Activated naive CD8-positive, alpha-beta T cell treated with anti-CD3 and anti-CD28 coated beads, Interleukin-2, amount 10 ng/mL, durations not matched to agents 7 days and 5 days (primary cell): ENCODE results near the gene WDR41. TPM values are rescaled to one million over a fixed set of nuclear protein-coding genes. Genes with fewer than 3 reads are reported as not detected.
"Not testable (repeated sequence)": the region's sequence is repeated elsewhere in the genome, so short reads cannot be mapped to it uniquely, and the experiment has no call there.

Experiments used
- ATAC-seq: fragments of 150-1000 bp; cut with Tn5 transposase; one replicate; pipeline ENCODE4 v1.10.0; 2021; ENCODE audit warnings: low read depth, moderate library complexity
- POLR2A ChIA-PET: fragments of 350-600 bp; sonication (Branson Sonifier 250); formaldehyde crosslinking; loops from one replicate; lab custom pipeline; 2021; ENCODE audit warnings: antibody characterized with exemption; lab: Charles Lee
- DNase-seq: peaks from one replicate; pipeline ENCODE4 v3.0.0; 2021
- H3K27ac Mint-ChIP-seq: one replicate; pipeline ENCODE4 v1.8.0; 2022; ENCODE audit warnings: mild to moderate bottlenecking, mixed read lengths
- H3K27me3 Mint-ChIP-seq: one replicate; pipeline ENCODE4 v1.8.0; 2022; ENCODE audit warnings: mild to moderate bottlenecking, moderate library complexity, mixed read lengths
- H3K36me3 Mint-ChIP-seq: one replicate; pipeline ENCODE4 v1.8.0; 2021; ENCODE audit warnings: mild to moderate bottlenecking, mixed read lengths
- H3K4me1 Mint-ChIP-seq: one replicate; pipeline ENCODE4 v1.8.0; 2021; ENCODE audit warnings: mixed read lengths
- H3K4me3 Mint-ChIP-seq: one replicate; pipeline ENCODE4 v1.8.0; 2022; ENCODE audit warnings: mild to moderate bottlenecking, moderate library complexity, mixed read lengths
- H3K9me3 Mint-ChIP-seq: one replicate; pipeline ENCODE4 v1.8.0; 2021; ENCODE audit warnings: mixed read lengths
- total RNA-seq, 2 experiments: library from RNA; stranded (reverse); gene quantifications; one replicate each; pipeline ENCODE4 v1.2.3, GENCODE V29; 2021

The WDR41 gene
- total RNA-seq, result 10 to 100 TPM; 22.4 to 29.2 TPM

DNA sequence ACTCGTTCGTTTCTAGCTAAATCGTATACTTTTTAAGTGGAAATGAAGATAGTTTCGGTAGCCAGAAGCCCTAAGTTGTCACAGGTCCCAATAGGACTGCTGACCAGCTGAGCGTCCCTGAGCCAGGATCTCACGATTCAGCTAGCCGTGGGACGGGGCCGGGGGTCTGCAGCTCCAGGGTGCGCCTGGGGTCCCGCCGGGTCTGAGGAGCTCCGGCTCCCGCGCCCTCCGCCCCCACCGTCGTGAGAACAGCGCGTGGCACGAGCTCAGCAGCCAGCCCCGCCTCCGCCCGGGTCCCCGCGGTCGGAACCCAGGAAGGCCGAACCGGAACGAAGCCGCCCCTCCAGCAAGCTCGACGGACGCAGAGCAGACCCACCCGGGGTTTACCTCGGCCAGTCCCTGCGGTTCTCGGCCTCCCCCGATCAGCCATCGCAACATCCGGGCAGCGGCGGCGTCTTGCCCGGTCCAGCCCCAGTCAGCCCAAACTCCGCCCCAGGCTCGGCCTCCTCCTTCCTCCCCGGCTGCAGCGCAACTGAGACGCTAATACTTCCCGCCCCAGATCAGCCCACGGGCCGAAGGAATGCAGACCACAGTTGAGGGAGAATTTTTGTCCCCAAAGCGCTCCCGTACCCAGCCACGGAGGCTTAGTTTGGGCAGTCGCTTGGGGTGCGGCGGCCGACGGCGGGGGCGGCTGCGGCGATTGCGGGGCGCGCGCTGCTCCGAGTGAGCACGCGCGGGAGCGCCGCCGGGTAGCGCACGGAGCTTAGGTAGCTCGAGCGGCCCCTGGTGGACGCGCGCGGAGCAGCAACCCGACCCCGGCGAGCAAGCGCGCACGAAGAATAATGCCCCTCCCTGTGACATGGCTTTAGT is at the start of gene WDR41:
Gene WDR41, minus strand, starts transcription at position 534 of the 870 bp plus-strand sequence. Its CDS starts 96 bp downstream, at position 438.
- ATAC-seq, result peak; percentile 88
- peak within 1 kb of the TSS; percentile 96 for H3K27ac Mint-ChIP-seq
- H3K9me3 Mint-ChIP-seq, result no peaks in the 10 kb centered on the region
- no peaks in the 10 kb centered on the region for H3K27me3 Mint-ChIP-seq
- H3K36me3 Mint-ChIP-seq, result peaks cover 8% of the 10 kb centered on the region
- peak; percentile 93 for DNase-seq
- H3K4me1 Mint-ChIP-seq, result peaks cover 23% of the 10 kb centered on the region
- POLR2A ChIA-PET, result interaction anchor here (0.5 to 1.7 kb wide), 15 partner anchors 8 to 1166 kb away, joined by 3 to 6 read pairs (median 3); partner anchors contain the start of genes AGGF1, AP3B1, SCAMP1 and TBCA
- peak within 1 kb of the TSS; percentile 93 for H3K4me3 Mint-ChIP-seq

GRCh38 chr5:77531297-77531696 is 39.2 kb upstream of the WDR41 start:
- peaks cover 37% of the 10 kb centered on the region for H3K27me3 Mint-ChIP-seq
- H3K9me3 Mint-ChIP-seq, result peaks cover 1% of the 10 kb centered on the region
- H3K36me3 Mint-ChIP-seq, result no peaks in the 10 kb centered on the region
- no peak for DNase-seq
- H3K4me3 Mint-ChIP-seq, result no peak overlapping the region
- POLR2A ChIA-PET, result no interaction called here
- ATAC-seq, result no peak
- no peaks in the 10 kb centered on the region for H3K4me1 Mint-ChIP-seq
- H3K27ac Mint-ChIP-seq, result no peak overlapping the region

- no peaks in the 10 kb centered on the region for H3K4me1 Mint-ChIP-seq
- no peaks in the 10 kb centered on the region for H3K9me3 Mint-ChIP-seq
- no peak overlapping the region for H3K4me3 Mint-ChIP-seq
- H3K27ac Mint-ChIP-seq, result no peak overlapping the region
- POLR2A ChIA-PET, result no interaction called here
- no peak for DNase-seq
- no peaks in the 10 kb centered on the region for H3K36me3 Mint-ChIP-seq
- H3K27me3 Mint-ChIP-seq, result peaks cover 9% of the 10 kb centered on the region
- no peak for ATAC-seq
Measured at GRCh38 chr5:77518304-77518703, 26.2 kb upstream of the WDR41 start.

DNA sequence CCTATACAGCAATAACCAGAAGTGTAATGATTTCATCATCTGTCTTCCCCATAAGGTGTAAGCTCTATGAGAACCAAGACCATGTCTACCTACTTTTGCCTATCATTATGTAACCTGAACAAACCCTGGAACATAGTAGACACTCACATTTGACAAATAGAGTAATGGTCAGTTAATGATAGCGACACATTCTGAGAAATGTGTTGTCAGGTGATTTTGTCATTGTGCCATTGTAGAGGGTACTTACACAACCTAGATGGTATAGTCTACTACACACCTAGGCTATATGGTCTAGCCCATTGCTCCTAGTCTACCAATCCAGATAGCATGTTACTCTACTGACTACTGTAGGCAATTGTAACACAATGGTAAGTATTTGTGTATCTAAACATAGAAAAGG is 22.3 kb upstream of the WDR41 start:
- Mint-ChIP-seq H3K27me3 (peaks cover 4% of the 10 kb centered on the region), H3K9me3 (no peaks in the 10 kb centered on the region), H3K4me3 (no peak overlapping the region), H3K36me3 (no peaks in the 10 kb centered on the region), H3K27ac (no peak overlapping the region), H3K4me1 (no peaks in the 10 kb centered on the region)
- POLR2A ChIA-PET, result no interaction called here
- ATAC-seq, result no peak
- DNase-seq, result no peak

DNA sequence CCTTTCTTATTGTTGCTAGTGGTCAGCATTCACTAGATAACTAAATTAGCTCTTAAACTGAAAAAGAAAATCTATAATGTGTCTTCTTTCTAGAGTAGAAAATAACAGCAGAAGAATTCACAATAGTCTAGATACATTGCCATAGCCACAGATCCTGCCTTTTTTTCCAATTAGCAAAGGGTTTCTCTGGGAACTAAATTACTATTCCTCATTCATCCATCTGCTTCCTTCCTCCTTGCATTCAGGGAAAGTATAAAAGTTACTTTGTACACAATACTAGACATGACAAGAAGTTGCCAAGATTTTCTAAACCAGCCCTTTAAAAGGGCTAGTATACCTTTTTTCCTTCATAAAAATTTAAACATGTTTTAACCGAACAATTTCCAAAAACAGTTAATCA is 21.2 kb upstream of the WDR41 start:
- no peak for DNase-seq
- POLR2A ChIA-PET, result no interaction called here

GRCh38 chr5:77501132-77501531 is 9.0 kb upstream of the WDR41 start:
- ATAC-seq, H3K4me1 Mint-ChIP-seq, DNase-seq, POLR2A ChIA-PET, H3K36me3 Mint-ChIP-seq, H3K27ac Mint-ChIP-seq, H3K4me3 Mint-ChIP-seq: not testable (repeated sequence)
- H3K27me3 Mint-ChIP-seq, result peaks cover 28% of the 10 kb centered on the region
- H3K9me3 Mint-ChIP-seq, result peaks cover 11% of the 10 kb centered on the region

More for the DNA sequence above, 21.2 kb upstream of the WDR41 start:
- no peaks in the 10 kb centered on the region for H3K9me3 Mint-ChIP-seq
- H3K4me1 Mint-ChIP-seq, result no peaks in the 10 kb centered on the region
- no peak for ATAC-seq
- H3K27me3 Mint-ChIP-seq, result peaks cover 14% of the 10 kb centered on the region
- no peak overlapping the region for H3K27ac Mint-ChIP-seq
- no peak overlapping the region for H3K4me3 Mint-ChIP-seq
- H3K36me3 Mint-ChIP-seq, result no peaks in the 10 kb centered on the region

DNA sequence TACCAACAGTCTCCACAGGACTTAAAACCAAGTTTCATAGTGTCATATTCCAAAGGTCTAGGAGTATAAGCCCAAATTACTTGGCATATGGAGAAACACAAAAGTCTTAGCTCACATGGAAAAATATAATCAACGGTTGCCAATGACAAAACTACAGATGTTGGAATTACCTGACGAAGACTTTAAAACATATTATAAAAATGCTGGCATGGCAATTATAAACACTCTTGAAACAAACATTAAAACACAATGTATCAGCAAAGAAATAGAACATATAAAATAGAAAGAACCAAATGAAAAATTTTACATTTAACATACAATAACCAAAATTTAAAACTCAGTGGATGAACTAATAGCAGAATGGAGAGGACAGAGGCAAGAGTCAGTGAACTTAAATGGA is 7.9 kb upstream of the WDR41 start:
- H3K4me3 Mint-ChIP-seq, result no peak overlapping the region
- no peak for ATAC-seq
- no peaks in the 10 kb centered on the region for H3K36me3 Mint-ChIP-seq
- DNase-seq, result no peak
- peaks cover 11% of the 10 kb centered on the region for H3K9me3 Mint-ChIP-seq
- H3K4me1 Mint-ChIP-seq, result peaks cover 5% of the 10 kb centered on the region
- POLR2A ChIA-PET, result no interaction called here
- no peak overlapping the region for H3K27ac Mint-ChIP-seq
- peaks cover 19% of the 10 kb centered on the region for H3K27me3 Mint-ChIP-seq

DNA sequence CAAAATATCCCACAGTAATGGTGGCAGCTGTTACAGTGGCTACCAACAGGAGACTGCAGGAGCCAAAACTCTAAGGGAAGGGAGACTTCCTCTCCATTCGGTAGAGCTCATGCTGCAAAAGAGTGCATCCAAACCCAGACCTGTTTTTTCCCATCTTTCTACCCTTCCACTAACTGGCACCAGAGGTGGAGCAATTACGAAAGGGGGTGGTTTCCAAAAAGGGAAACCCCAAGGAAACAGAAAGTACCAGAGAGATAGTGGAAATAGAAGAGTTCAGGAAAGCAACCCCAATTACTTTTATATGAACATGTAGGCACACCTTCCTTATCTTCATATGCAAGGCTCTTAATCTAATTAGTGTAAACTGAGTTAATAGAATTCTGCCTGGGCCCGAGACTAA is 7.3 kb upstream of the WDR41 start:
- no peaks in the 10 kb centered on the region for H3K36me3 Mint-ChIP-seq
- H3K4me1 Mint-ChIP-seq, result peaks cover 10% of the 10 kb centered on the region
- DNase-seq, result no peak
- H3K9me3 Mint-ChIP-seq, result peaks cover 11% of the 10 kb centered on the region
- POLR2A ChIA-PET, result no interaction called here
- H3K27me3 Mint-ChIP-seq, result peaks cover 14% of the 10 kb centered on the region
- ATAC-seq, result no peak
- H3K4me3 Mint-ChIP-seq, result no peak overlapping the region
- no peak overlapping the region for H3K27ac Mint-ChIP-seq

GRCh38 chr5:77498952-77499351 is 6.8 kb upstream of the WDR41 start:
- DNase-seq (no peak), ATAC-seq (no peak)
- Mint-ChIP-seq H3K27me3 (peaks cover 12% of the 10 kb centered on the region), H3K36me3 (no peaks in the 10 kb centered on the region), H3K4me3 (no peak overlapping the region), H3K27ac (no peak overlapping the region), H3K4me1 (peaks cover 10% of the 10 kb centered on the region), H3K9me3 (peaks cover 11% of the 10 kb centered on the region)
- POLR2A ChIA-PET, result no interaction called here

DNA sequence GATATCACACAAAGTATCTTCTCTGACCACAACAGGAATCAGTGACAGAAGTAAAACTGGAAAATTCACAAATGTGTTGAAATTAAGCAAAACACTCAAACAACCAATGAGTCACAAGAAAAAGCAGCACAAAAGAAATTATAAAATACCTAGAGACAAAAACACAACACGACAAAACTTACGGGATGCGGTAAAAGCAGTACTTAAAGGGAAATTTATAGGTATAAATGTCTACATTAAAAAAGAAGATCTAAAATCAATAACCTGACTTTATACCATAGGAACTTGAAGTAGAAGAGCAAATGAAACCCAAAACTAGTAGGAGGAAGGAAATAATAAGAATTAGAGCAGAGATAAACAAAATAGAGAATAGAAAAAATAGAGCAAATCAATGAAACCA is 2.8 kb upstream of the WDR41 start:
- Mint-ChIP-seq H3K4me3 (peak overlapping the region; percentile 15), H3K9me3 (no peaks in the 10 kb centered on the region), H3K4me1 (peaks cover 22% of the 10 kb centered on the region), H3K27me3 (peaks cover 2% of the 10 kb centered on the region), H3K36me3 (no peaks in the 10 kb centered on the region), H3K27ac (peak overlapping the region; percentile 5)
- DNase-seq, result no peak
- POLR2A ChIA-PET, result no interaction called here
- ATAC-seq, result no peak

DNA sequence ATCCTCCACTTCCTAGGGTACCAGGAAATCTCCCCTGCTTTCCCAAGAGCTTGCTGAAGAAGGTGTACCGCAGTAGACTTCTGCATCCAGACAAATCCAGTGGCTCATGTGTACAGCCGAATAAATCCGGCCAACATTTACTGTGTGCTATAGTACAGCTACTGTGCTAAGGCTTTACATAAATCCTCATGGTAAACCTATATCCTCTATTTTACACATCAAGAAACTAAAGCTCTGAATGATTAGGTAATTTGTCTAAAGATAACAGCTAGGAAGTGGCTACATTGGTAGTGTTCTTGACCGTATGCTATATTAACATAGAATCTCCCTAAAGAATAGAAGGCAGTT is 511 bp upstream of the WDR41 start:
- Mint-ChIP-seq H3K9me3 (no peaks in the 10 kb centered on the region), H3K27me3 (no peaks in the 10 kb centered on the region), H3K27ac (peak overlapping the region; percentile 73), H3K36me3 (peaks cover 6% of the 10 kb centered on the region), H3K4me3 (peak overlapping the region; percentile 81), H3K4me1 (peaks cover 23% of the 10 kb centered on the region)
- POLR2A ChIA-PET, result interaction anchor here (0.6 to 1.7 kb wide), 10 partner anchors 9 to 868 kb away, joined by 3 to 6 read pairs (median 4); partner anchors contain the start of genes AGGF1 and SCAMP1
- DNase-seq (no peak), ATAC-seq (no peak)

GRCh38 chr5:77490741-77491344 is 1.3 kb downstream of the WDR41 start:
- Mint-ChIP-seq H3K27ac (peak overlapping the region; percentile 96), H3K4me3 (peak overlapping the region; percentile 93), H3K4me1 (peaks cover 23% of the 10 kb centered on the region)
- H3K36me3 Mint-ChIP-seq, H3K27me3 Mint-ChIP-seq, H3K9me3 Mint-ChIP-seq, ATAC-seq: not testable (repeated sequence)
- DNase-seq, result peak; percentile 36
- POLR2A ChIA-PET, result interaction anchor here (0.6 to 0.9 kb wide), 2 partner anchors 10 to 804 kb away, joined by 4 to 5 read pairs; partner anchors contain the start of gene AP3B1

DNA sequence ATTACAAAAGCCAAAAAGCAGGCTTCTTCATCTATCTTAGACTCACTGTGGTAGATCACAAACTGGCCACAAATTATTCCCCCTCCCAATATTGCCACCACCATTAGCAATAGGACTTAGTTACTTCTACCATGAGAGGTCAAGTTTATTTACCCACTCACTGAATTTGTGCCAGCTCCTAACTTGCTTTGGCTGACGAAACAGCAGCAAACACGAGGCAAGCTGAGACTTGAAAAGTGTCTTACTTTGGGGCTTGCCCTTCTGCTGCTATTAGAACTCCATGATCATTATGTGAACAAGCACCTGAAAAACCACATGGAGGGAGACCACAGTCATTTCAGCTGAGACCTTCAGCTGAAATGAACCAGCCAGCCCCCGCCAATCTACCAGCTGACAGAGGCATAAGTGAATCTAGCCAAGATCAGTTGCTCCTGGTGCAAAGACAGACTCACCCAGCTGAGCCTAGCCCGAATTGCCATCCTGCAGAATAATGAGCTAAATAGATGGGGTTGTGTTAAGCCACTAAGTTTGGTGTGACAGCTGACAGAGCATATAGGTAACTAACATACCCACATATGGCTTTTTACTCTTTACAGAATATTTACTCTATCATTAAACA is 5.7 kb downstream of the WDR41 start:
- ATAC-seq, result no peak
- Mint-ChIP-seq H3K27me3 (no peaks in the 10 kb centered on the region), H3K9me3 (no peaks in the 10 kb centered on the region), H3K36me3 (peaks cover 31% of the 10 kb centered on the region), H3K27ac (no peak overlapping the region), H3K4me1 (peaks cover 13% of the 10 kb centered on the region), H3K4me3 (no peak overlapping the region)
- POLR2A ChIA-PET, result no interaction called here
- DNase-seq, result no peak
